OCI-LY3 (cell line): ENCODE measurements around the gene SLC4A9.

ENCODE experiments used
- EZH2phosphoT487 ChIP-seq: fragments of 200-600 bp; shearing (Covaris generic); IDR thresholded peaks from 2 replicates; pipeline ENCODE4 v1.6.1; 2018; ENCODE audit warnings: antibody characterized with exemption, mixed run types, low read depth
- TF ChIP-seq, protein P1 (sequence below): fragments of 200-600, 300-600 bp; sonication (generic); IDR thresholded peaks from 2 replicates; pipeline ENCODE4 v1.5.1; 2014; ENCODE audit warnings: antibody characterized with exemption, low read length, low read depth

DNA sequence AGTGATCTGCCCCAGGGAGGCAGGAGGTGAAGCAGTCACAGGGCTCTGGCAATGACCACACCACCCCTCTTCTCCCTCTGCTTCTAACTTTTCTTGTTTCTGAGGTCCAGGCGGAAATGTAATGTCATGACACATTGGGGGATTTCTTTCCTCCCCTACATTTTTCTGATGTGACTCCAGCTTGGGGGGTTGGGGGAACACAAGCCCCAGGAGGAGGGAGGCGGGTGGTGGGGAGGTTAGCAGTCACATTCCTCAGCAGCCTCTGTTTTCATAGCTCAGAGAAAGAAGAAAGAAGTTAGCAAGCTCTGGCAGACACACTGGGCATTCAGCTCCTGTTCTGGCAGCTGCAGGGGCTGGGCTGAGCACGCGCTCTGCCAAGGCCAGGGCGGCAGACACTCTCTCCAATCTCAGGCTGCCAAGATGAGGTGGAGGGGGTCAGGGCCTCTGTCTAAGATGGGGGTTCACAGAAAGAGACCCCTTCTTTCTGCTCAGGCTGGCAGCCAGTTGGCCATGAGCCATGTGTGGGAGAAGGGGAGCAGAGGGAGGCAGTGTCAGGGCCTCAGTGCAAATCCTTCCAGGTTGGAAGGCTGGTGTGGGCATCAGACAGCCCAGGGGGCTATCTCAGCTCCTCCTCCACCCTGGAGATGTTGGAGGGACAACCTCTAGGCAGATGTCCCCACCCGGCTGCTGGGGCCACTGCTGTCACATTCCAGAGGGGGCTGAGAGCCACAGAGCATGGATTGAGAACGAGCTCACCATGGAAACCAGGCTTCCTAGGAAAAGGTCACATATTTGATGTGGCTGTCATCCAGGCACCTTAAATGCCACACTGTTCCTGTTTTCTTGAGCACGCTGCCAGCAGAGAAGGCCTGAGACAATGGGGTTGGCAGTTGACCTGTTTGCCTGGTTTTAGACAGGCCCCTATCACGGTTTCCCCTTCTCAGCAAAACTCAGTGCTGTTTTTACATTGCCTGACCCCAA lies 37.0 kb upstream of the SLC4A9 start:
- TF ChIP-seq, protein P1, sequence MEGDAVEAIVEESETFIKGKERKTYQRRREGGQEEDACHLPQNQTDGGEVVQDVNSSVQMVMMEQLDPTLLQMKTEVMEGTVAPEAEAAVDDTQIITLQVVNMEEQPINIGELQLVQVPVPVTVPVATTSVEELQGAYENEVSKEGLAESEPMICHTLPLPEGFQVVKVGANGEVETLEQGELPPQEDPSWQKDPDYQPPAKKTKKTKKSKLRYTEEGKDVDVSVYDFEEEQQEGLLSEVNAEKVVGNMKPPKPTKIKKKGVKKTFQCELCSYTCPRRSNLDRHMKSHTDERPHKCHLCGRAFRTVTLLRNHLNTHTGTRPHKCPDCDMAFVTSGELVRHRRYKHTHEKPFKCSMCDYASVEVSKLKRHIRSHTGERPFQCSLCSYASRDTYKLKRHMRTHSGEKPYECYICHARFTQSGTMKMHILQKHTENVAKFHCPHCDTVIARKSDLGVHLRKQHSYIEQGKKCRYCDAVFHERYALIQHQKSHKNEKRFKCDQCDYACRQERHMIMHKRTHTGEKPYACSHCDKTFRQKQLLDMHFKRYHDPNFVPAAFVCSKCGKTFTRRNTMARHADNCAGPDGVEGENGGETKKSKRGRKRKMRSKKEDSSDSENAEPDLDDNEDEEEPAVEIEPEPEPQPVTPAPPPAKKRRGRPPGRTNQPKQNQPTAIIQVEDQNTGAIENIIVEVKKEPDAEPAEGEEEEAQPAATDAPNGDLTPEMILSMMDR = no peak
- no peak for TF ChIP-seq EZH2phosphoT487
